Hepatocyte (in vitro differentiated cells): ENCODE measurements around the gene CCDC39. TPM values are rescaled to one million over a fixed set of nuclear protein-coding genes. Genes with fewer than 3 reads are reported as not detected.

Experiments used
- DNase-seq: peaks from one replicate; pipeline ENCODE4 v3.0.0-alpha.2; 2016; ENCODE audit warnings: low spot score
- H2AFZ ChIP-seq: fragments of 200-600 bp; sonication (generic); 2 replicates; pipeline ENCODE4 v1.6.0; 2016; ENCODE audit warnings: antibody characterized with exemption, mild to moderate bottlenecking
- H3K27ac ChIP-seq: fragments of 200-600 bp; sonication (generic); 2 replicates; pipeline ENCODE4 v1.5.1; 2016; ENCODE audit warnings: mild to moderate bottlenecking
- H3K27me3 ChIP-seq: fragments of 200-600 bp; sonication (generic); 2 replicates; pipeline ENCODE4 v1.6.1; 2016
- H3K36me3 ChIP-seq: fragments of 200-600 bp; sonication (generic); replicated peaks from 2 replicates; pipeline ENCODE4 v1.5.1; 2016; ENCODE audit warnings: low read depth; ENCODE audit not compliant: insufficient read depth
- H3K4me1 ChIP-seq: fragments of 200-600 bp; sonication (generic); 2 replicates; pipeline ENCODE4 v1.5.1; 2016; ENCODE audit warnings: mild to moderate bottlenecking, moderate library complexity; ENCODE audit not compliant: insufficient read depth
- H3K4me2 ChIP-seq: fragments of 200-600 bp; sonication (generic); 2 replicates; pipeline ENCODE4 v1.6.0; 2016
- H3K4me3 ChIP-seq: fragments of 200-600 bp; sonication (generic); 2 replicates; pipeline ENCODE4 v1.5.1; 2016; ENCODE audit warnings: mild to moderate bottlenecking
- H3K79me2 ChIP-seq: fragments of 200-600 bp; sonication (generic); 2 replicates; pipeline ENCODE4 v1.6.0; 2017; ENCODE audit warnings: mild to moderate bottlenecking
- H3K9me2 ChIP-seq: fragments of 200-600 bp; sonication (generic); replicated peaks from 2 replicates; pipeline ENCODE4 v1.6.0; 2017; ENCODE audit warnings: mild to moderate bottlenecking; ENCODE audit not compliant: insufficient read depth
- H3K9me3 ChIP-seq: fragments of 200-600 bp; sonication (generic); 2 replicates; pipeline ENCODE4 v1.5.1; 2016; ENCODE audit warnings: low read depth, mild to moderate bottlenecking
- H4K20me1 ChIP-seq: fragments of 200-600 bp; sonication (generic); 2 replicates; pipeline ENCODE4 v1.6.0; 2016; ENCODE audit warnings: mild to moderate bottlenecking; ENCODE audit not compliant: insufficient read depth, poor library complexity, severe bottlenecking
- CTCF ChIP-seq: fragments of 200-600 bp; sonication (generic); IDR thresholded peaks from 2 replicates; pipeline ENCODE4 v1.5.1; 2016; ENCODE audit warnings: antibody characterized with exemption, mild to moderate bottlenecking; ENCODE audit not compliant: poor library complexity
- EZH2 ChIP-seq: fragments of 200-600 bp; sonication (generic); IDR thresholded peaks from 2 replicates; pipeline ENCODE4 v1.6.1; 2016; ENCODE audit warnings: antibody characterized with exemption, mild to moderate bottlenecking, borderline replicate concordance
- EZH2phosphoT487 ChIP-seq: fragments of 200-600 bp; sonication (generic); IDR thresholded peaks from one replicate; pipeline ENCODE4 v1.6.1; 2018; ENCODE audit warnings: antibody characterized with exemption, mild to moderate bottlenecking, low read depth, moderate library complexity; ENCODE audit not compliant: unreplicated experiment, severe bottlenecking
- WGBS: methylation state at CpG from one replicate; pipeline ENCODE4 v1.1.6; 2016; ENCODE audit warnings: low lambda C conversion rate; ENCODE audit errors: missing lambda C conversion rate; 5-methylcytosine and 5-hydroxymethylcytosine counted together
- polyA plus RNA-seq: library from polyadenylated mRNA; unstranded; fragments of >200 nt; fragmentation: Nextera tagmentation; extraction: Ambion mirVana; gene quantifications from 2 replicates; pipeline ENCODE4 v1.2.1, GENCODE V29; 2016
- total RNA-seq: library from RNA; depleted of rRNA; stranded (reverse); fragments of >200 nt; gene quantifications from 2 replicates; pipeline ENCODE4 v1.2.3, GENCODE V29; 2014

CCDC39 gene
- total and polyA plus RNA-seq, 2 experiments from 2014 or later, result not detected

GRCh38 chr3:180683816-180684215 lies 4.5 kb upstream of the CCDC39 start:
- DNase-seq, result no peak
- TF ChIP-seq EZH2, result no peak
- no peak for TF ChIP-seq CTCF
- TF ChIP-seq EZH2phosphoT487, result no peak
- peaks cover 3% of the 10 kb centered on the region for H3K27me3 ChIP-seq
- 93% methylated on average over 2 of the region's 2 CpGs for WGBS
- no peak overlapping the region for H2AFZ ChIP-seq
- H3K79me2 ChIP-seq, result no peaks in the 10 kb centered on the region
- H4K20me1 ChIP-seq, result no peaks in the 10 kb centered on the region
- no peak overlapping the region for H3K4me3 ChIP-seq
- no peaks in the 10 kb centered on the region for H3K36me3 ChIP-seq
- H3K9me2 ChIP-seq, result no peaks in the 10 kb centered on the region
- peaks cover 7% of the 10 kb centered on the region for H3K4me1 ChIP-seq
- H3K9me3 ChIP-seq, result no peaks in the 10 kb centered on the region
- no peak overlapping the region for H3K27ac ChIP-seq
- H3K4me2 ChIP-seq, result no peak overlapping the region

GRCh38 chr3:180680097-180680430 lies 775 bp upstream of the CCDC39 start:
- TF ChIP-seq EZH2phosphoT487 (no peak), CTCF (peak; percentile 59)
- Histone ChIP-seq H3K4me2 (peak overlapping the region; percentile 84), H3K4me1 (peaks cover 13% of the 10 kb centered on the region), H3K79me2 (no peaks in the 10 kb centered on the region), H3K27ac (peak overlapping the region; percentile 32), H3K4me3 (peak overlapping the region; percentile 81), H3K9me2 (no peaks in the 10 kb centered on the region), H3K9me3 (no peaks in the 10 kb centered on the region), H4K20me1 (no peaks in the 10 kb centered on the region), H2AFZ (peak overlapping the region; percentile 97), H3K27me3 (peaks cover 15% of the 10 kb centered on the region), H3K36me3 (no peaks in the 10 kb centered on the region)
- DNase-seq, result peak; percentile 49
- WGBS, result 1% methylated on average over 7 of the region's 7 CpGs

- H3K79me2 ChIP-seq, result no peaks in the 10 kb centered on the region
- H3K36me3 ChIP-seq, result no peaks in the 10 kb centered on the region
- no peak for DNase-seq
- H3K4me2 ChIP-seq, result peak overlapping the region; percentile 84
- no peaks in the 10 kb centered on the region for H3K9me3 ChIP-seq
- no peak overlapping the region for H3K4me3 ChIP-seq
- peaks cover 15% of the 10 kb centered on the region for H3K27me3 ChIP-seq
- H3K4me1 ChIP-seq, result peaks cover 13% of the 10 kb centered on the region
- TF ChIP-seq EZH2phosphoT487, result no peak
- no peak for TF ChIP-seq CTCF
- no peak for TF ChIP-seq EZH2
- WGBS, result 36% methylated on average over 8 of the region's 8 CpGs
- no peaks in the 10 kb centered on the region for H3K9me2 ChIP-seq
- H3K27ac ChIP-seq, result no peak overlapping the region
- no peaks in the 10 kb centered on the region for H4K20me1 ChIP-seq
- no peak overlapping the region for H2AFZ ChIP-seq
These were observed 1.1 kb downstream of the CCDC39 start for GRCh38 chr3:180678231-180678630.

- H3K27ac ChIP-seq, result no peak overlapping the region
- no peak overlapping the region for H2AFZ ChIP-seq
- no peak overlapping the region for H3K4me2 ChIP-seq
- WGBS, result 75% methylated on average over 2 of the region's 2 CpGs
- H3K36me3 ChIP-seq, result no peaks in the 10 kb centered on the region
- H3K79me2 ChIP-seq, result no peaks in the 10 kb centered on the region
- no peaks in the 10 kb centered on the region for H4K20me1 ChIP-seq
- no peaks in the 10 kb centered on the region for H3K9me2 ChIP-seq
- no peaks in the 10 kb centered on the region for H3K9me3 ChIP-seq
- H3K4me1 ChIP-seq, result no peaks in the 10 kb centered on the region
- no peaks in the 10 kb centered on the region for H3K27me3 ChIP-seq
- no peak overlapping the region for H3K4me3 ChIP-seq
- DNase-seq, result no peak
- TF ChIP-seq EZH2, result no peak
- no peak for TF ChIP-seq CTCF
- no peak for TF ChIP-seq EZH2phosphoT487
These were observed 17.8 kb downstream of the CCDC39 start for GRCh38 chr3:180661444-180661843.
